ENCODE data around the gene ASB6.

The ASB6 gene

DNA sequence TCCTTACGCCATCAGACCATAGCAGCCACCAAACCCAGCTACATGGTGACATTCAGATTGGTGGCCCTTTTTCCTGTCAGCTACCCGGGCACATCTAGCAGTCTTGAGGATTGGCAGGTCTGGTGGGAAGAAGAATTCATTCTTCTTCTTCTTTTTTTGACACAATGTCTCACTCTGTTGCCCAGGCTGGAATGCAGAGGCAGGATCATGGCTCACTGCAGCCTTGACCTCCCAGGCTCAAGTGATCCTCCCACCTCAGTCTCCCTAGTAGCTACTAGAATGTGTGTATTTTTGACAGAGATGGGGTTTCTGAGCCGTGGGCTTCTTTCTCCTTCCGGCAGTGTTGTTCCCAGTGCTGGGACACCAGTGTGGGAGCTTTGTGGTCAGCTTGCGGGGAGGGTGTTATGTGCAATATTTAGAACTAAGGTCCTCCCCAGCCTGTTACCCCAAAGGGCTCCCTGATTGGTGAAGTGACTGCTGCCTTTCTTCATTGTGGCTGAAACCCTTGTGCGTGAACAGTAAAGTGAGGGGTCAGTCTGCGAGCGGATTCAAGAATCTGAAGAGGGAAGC lies 12.6 kb downstream of the ASB6 start:
- no peak for DNase-seq (ENCODE audit: low read depth)
- TF ChIP-seq CTCF (IDR thresholded peaks at IDR 0.05; ENCODE audit: control insufficient read depth, insufficient read depth, low read depth, low read length, missing control alignments) = no peak
- no peak overlapping the region for H3K4me3 ChIP-seq (ENCODE audit: control insufficient read depth, low read depth, low read length)

GRCh38 chr9:129628709-129629108 lies 13.2 kb downstream of the ASB6 start:
- no peak overlapping the region for H3K4me3 ChIP-seq (ENCODE audit: control insufficient read depth, low read depth, low read length)
- DNase-seq (ENCODE audit: low read depth) = no peak
- no peak for TF ChIP-seq CTCF (IDR thresholded peaks at IDR 0.05; ENCODE audit: control insufficient read depth, insufficient read depth, low read depth, low read length, missing control alignments)

DNA sequence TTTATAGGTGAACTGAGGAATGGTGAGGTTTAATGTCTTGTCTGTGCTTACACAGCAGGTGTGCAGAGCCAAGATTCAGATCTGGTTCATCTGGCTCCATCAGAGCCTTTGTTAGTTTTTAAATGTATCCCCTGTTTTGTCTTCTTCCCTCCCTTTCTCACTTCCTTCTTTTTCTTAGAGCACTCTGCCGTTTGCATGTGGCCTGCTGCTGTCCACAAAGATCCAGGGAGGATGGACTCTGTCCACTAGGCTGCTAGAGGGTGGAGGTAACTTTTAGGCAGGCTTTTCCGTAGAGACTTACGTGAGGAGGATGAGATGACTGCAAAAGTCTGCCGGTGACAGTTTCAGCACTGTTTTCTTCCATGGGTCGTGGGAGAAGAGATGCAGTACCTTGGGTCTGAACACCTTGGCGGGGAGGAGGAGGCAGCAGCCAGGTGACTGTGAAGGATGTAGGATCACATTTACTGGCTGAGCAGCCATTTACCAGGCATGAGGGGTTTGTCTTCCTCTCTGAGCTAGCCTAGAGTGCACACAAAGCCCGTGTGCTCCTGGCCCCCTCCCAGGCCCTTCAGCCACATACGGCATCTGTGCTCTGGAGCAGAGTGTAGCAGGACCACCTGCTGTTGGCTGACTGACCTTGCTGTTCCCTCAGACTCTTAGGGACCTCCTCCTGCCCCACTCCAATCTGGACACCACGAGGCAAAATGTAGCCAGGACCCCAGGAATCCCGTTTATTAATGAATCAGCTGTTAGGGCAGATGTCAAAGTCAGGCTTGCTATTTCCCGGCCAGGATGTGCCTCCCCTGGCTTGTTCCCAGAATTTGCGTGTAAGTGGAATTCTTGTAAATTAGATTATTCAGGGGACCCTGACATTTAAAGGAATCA lies 14.2 kb downstream of the ASB6 start:
- no peak for DNase-seq (ENCODE audit: low read depth)

DNA sequence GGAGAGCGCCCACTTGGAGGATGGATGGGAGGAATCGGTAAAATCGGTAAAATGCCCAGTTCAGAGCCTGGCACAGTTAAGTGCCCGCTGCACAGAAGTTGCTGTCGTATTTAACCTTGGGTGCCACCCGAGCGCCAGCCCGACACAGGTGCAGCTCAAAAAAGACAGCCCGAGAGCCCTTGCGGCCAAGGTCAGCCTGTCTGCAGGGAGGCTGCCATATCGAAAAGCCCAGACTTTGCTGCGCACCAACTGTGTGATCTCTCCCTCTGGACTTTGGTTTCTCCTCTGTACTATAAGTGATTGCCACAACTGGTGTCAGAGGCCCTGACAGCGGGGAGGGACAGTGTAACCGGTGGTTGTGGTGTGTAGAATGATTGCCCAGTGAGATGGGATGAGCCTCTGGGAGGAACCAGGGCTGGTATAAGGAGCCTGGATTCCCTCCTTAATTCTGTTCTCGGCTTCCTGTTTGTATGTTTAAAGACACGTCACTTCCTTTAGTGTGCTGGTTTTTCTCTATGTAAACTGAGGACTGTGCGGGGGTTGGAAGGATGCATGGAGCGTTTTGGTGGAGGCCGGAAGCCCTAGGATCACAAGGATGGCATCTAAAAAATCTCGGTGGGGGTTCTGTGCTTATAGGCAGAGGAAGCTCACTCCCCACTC lies 15.2 kb downstream of the ASB6 start:
- peak overlapping the region; percentile 97 for H3K4me3 ChIP-seq (ENCODE audit: control insufficient read depth, low read depth, low read length)
- no peak for TF ChIP-seq CTCF (IDR thresholded peaks at IDR 0.05; ENCODE audit: control insufficient read depth, insufficient read depth, low read depth, low read length, missing control alignments)
- no peak for DNase-seq (ENCODE audit: low read depth)

More for the DNA sequence above, 14.2 kb downstream of the ASB6 start:
- no peak for TF ChIP-seq CTCF (IDR thresholded peaks at IDR 0.05; ENCODE audit: control insufficient read depth, insufficient read depth, low read depth, low read length, missing control alignments)
- peak overlapping the region; percentile 97 for H3K4me3 ChIP-seq (ENCODE audit: control insufficient read depth, low read depth, low read length)

- no peak for TF ChIP-seq CTCF (IDR thresholded peaks at IDR 0.05; ENCODE audit: control insufficient read depth, insufficient read depth, low read depth, low read length, missing control alignments)
- no peak for DNase-seq (ENCODE audit: low read depth)
- peak within 1 kb of the TSS; percentile 97 for H3K4me3 ChIP-seq (ENCODE audit: control insufficient read depth, low read depth, low read length)
Measured at GRCh38 chr9:129626079-129626624, 15.8 kb downstream of the ASB6 start, which contains the start of gene NTMT1. NTMT1 (plus strand) TSS chr9:129626163; CDS start chr9:129632704, 6,541 bp downstream.

DNA sequence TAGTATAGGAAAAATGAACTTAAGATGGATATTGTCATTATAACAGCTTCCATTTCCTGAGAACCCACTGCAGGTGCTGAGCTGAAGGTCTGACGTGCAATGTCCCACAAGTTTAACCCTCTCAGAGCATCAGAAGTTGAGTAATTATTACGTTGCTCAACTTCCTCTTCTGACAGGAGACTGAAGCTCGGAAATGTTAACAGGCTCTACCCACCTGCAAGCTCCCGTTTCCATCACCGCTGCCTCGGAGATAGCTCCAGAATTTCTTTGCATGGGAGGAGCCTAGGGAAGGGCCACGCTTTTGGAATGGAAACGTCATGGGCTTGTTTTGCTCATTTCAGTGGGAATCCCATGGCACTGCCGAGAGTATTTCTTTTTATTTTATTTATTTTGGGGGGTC lies 17.0 kb downstream of the ASB6 start:
- DNase-seq (ENCODE audit: low read depth) = no peak
- no peak for TF ChIP-seq CTCF (IDR thresholded peaks at IDR 0.05; ENCODE audit: control insufficient read depth, insufficient read depth, low read depth, low read length, missing control alignments)
- H3K4me3 ChIP-seq (ENCODE audit: control insufficient read depth, low read depth, low read length) = no peak overlapping the region
